DND-41 (cell line): ENCODE results near the gene JOSD2.

ENCODE experiments used
- CTCF ChIP-seq: IDR thresholded peaks from 2 replicates; pipeline ENCODE4 v1.5.1; 2012; ENCODE audit warnings: borderline replicate concordance, low read length, moderate library complexity, mild to moderate bottlenecking; ENCODE audit not compliant: poor library complexity, severe bottlenecking; ENCODE audit errors: extremely low read depth
- EZH2 ChIP-seq: IDR thresholded peaks from 3 replicates; pipeline ENCODE4 v1.6.1; 2012; ENCODE audit warnings: borderline replicate concordance, low read depth, mild to moderate bottlenecking, moderate library complexity, low read length, inconsistent platforms; ENCODE audit not compliant: severe bottlenecking

GRCh38 chr19:50553134-50553703 lies 42.2 kb upstream of the JOSD2 start:
- TF ChIP-seq CTCF: no peak
- TF ChIP-seq EZH2: no peak
